ENCODE results near the gene PTGR1. TPM values are rescaled to one million over a fixed set of nuclear protein-coding genes. Genes with fewer than 3 reads are reported as not detected.

Gene PTGR1
- total and polyA plus RNA-seq, 2 of the 8 experiments (the other 6 are each of a cell fraction or from before 2014, with no cell fraction given): 16.9 to 28.5 TPM

DNA sequence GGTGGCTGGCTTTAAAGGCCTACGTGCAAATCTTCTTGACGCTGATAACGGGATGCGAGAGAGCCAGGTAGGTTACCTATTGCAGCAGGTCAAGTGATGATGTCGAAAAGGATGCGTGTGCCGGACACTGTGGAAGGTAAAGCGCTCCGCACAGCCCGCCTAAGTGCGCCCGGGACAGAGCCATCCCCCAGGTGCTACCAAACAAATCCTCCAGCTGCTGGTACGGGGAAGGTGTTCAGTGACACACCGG is 31.4 kb upstream of the PTGR1 start (continued):
- TF ChIP-seq YY1 (IDR thresholded peaks at IDR 0.05; ENCODE audit: low read depth, low read length): peak; percentile 60; the same call in 1 of the 2 replicates
- no peak for TF ChIP-seq TAF1 (IDR thresholded peaks at IDR 0.05; ENCODE audit: low read depth, low read length)
- TF ChIP-seq HDAC6 (IDR thresholded peaks at IDR 0.05; ENCODE audit: low read depth, low read length): no peak
- no peak; the same call in 1 of the 2 replicates for TF ChIP-seq CHD2 (IDR thresholded peaks at IDR 0.05; ENCODE audit: low read length)
- TF ChIP-seq EGR1 (IDR thresholded peaks at IDR 0.05; ENCODE audit: borderline replicate concordance, low read depth, low read length): no peak
- TF ChIP-seq, protein P1, sequence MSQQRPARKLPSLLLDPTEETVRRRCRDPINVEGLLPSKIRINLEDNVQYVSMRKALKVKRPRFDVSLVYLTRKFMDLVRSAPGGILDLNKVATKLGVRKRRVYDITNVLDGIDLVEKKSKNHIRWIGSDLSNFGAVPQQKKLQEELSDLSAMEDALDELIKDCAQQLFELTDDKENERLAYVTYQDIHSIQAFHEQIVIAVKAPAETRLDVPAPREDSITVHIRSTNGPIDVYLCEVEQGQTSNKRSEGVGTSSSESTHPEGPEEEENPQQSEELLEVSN (IDR thresholded peaks at IDR 0.05): no peak; the same call in 1 of the 2 replicates
- TF ChIP-seq CREB1 (IDR thresholded peaks at IDR 0.05): no peak
- TF ChIP-seq EZH2 (IDR thresholded peaks at IDR 0.05; ENCODE audit: low read depth, low read length, severe bottlenecking): no peak
- TF ChIP-seq POU5F1 (IDR thresholded peaks at IDR 0.05; ENCODE audit: low read depth, low read length): no peak
- TF ChIP-seq RXRA (IDR thresholded peaks at IDR 0.05; ENCODE audit: insufficient read depth, low read depth, low read length): no peak
- no peak for TF ChIP-seq RBBP5 (IDR thresholded peaks at IDR 0.05; ENCODE audit: borderline replicate concordance, low read depth, low read length)
- TF ChIP-seq KDM5A (IDR thresholded peaks at IDR 0.05; ENCODE audit: low read length): peak; percentile 73
- TF ChIP-seq RNF2 (IDR thresholded peaks at IDR 0.05; ENCODE audit: borderline replicate concordance, low read depth, low read length, missing control alignments, poor library complexity, severe bottlenecking): no peak
- TF ChIP-seq, protein P2, sequence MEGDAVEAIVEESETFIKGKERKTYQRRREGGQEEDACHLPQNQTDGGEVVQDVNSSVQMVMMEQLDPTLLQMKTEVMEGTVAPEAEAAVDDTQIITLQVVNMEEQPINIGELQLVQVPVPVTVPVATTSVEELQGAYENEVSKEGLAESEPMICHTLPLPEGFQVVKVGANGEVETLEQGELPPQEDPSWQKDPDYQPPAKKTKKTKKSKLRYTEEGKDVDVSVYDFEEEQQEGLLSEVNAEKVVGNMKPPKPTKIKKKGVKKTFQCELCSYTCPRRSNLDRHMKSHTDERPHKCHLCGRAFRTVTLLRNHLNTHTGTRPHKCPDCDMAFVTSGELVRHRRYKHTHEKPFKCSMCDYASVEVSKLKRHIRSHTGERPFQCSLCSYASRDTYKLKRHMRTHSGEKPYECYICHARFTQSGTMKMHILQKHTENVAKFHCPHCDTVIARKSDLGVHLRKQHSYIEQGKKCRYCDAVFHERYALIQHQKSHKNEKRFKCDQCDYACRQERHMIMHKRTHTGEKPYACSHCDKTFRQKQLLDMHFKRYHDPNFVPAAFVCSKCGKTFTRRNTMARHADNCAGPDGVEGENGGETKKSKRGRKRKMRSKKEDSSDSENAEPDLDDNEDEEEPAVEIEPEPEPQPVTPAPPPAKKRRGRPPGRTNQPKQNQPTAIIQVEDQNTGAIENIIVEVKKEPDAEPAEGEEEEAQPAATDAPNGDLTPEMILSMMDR (IDR thresholded peaks at IDR 0.05; ENCODE audit: control extremely low read depth in 1 of 3, insufficient read depth in 1 of 3, low read depth in 1 of 3, low read length in 3 of 3): no peak
- TF ChIP-seq CHD1 (IDR thresholded peaks at IDR 0.05; ENCODE audit: low read depth, low read length): no peak
- TF ChIP-seq, protein P3, sequence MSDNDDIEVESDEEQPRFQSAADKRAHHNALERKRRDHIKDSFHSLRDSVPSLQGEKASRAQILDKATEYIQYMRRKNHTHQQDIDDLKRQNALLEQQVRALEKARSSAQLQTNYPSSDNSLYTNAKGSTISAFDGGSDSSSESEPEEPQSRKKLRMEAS (IDR thresholded peaks at IDR 0.05): peak; percentile 75; the same call in 1 of the 2 replicates
- TF ChIP-seq, protein P4, sequence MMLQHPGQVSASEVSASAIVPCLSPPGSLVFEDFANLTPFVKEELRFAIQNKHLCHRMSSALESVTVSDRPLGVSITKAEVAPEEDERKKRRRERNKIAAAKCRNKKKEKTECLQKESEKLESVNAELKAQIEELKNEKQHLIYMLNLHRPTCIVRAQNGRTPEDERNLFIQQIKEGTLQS (IDR thresholded peaks at IDR 0.05; ENCODE audit: insufficient read depth, low read depth, low read length): no peak
- peak; percentile 85 for TF ChIP-seq ASH2L (IDR thresholded peaks at IDR 0.05; ENCODE audit: low read length)
- peak; percentile 26; the same call in 1 of the 2 replicates for TF ChIP-seq SP1 (IDR thresholded peaks at IDR 0.05; ENCODE audit: low read depth, low read length)
- 0 out of 2 replicates have a peak, but pooled peaks have one; percentile 11 for TF ChIP-seq SIX5 (IDR thresholded peaks at IDR 0.05; ENCODE audit: low read depth, low read length)

Measured in H1 (cell line).